Ovary (tissue), 3 donors: ENCODE results near the gene MYCL.

Experiments
- EP300 ChIP-seq: sonication (generic); formaldehyde crosslinking; IDR thresholded peaks from one replicate; pipeline ENCODE4 v1.6.1; 2017; ENCODE audit warnings: antibody characterized with exemption
- POLR2A ChIP-seq: fragments of 450-650 bp; IDR thresholded peaks from one replicate; pipeline ENCODE4 v1.6.1; 2017; ENCODE audit warnings: antibody characterized with exemption, mild to moderate bottlenecking, moderate library complexity
- TF ChIP-seq, protein P1 (sequence below), 3 donors: fragments of 450-650 bp in 2 of 3; fragments of 200-600 bp in 1 of 3; IDR thresholded peaks; one replicate each; pipeline versions ENCODE4 v1.5.1 to v1.8.0; 2016 to 2022; ENCODE audit warnings: antibody characterized with exemption in 3 of 3, mild to moderate bottlenecking in 1 of 3
- donor health status: DM: no; HTN: no; CAD: no.

GRCh38 chr1:39876144-39876543, 25.6 kb downstream of the MYCL start:
- TF ChIP-seq, protein P1, sequence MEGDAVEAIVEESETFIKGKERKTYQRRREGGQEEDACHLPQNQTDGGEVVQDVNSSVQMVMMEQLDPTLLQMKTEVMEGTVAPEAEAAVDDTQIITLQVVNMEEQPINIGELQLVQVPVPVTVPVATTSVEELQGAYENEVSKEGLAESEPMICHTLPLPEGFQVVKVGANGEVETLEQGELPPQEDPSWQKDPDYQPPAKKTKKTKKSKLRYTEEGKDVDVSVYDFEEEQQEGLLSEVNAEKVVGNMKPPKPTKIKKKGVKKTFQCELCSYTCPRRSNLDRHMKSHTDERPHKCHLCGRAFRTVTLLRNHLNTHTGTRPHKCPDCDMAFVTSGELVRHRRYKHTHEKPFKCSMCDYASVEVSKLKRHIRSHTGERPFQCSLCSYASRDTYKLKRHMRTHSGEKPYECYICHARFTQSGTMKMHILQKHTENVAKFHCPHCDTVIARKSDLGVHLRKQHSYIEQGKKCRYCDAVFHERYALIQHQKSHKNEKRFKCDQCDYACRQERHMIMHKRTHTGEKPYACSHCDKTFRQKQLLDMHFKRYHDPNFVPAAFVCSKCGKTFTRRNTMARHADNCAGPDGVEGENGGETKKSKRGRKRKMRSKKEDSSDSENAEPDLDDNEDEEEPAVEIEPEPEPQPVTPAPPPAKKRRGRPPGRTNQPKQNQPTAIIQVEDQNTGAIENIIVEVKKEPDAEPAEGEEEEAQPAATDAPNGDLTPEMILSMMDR (IDR thresholded peaks at IDR 0.05), result no peak
- TF ChIP-seq POLR2A (no peak), EP300 (no peak)
